IMR-90 (cell line): Measurements from ENCODE around the gene WDR76. TPM values are rescaled to one million over a fixed set of nuclear protein-coding genes. Genes with fewer than 3 reads are reported as not detected.

Experiments used
- ATAC-seq: fragments of 200-7000 bp; cut with Tn5 transposase; 2 replicates; pipeline ENCODE4 v1.9.1; 2020; ENCODE audit warnings: low read depth, mild to moderate bottlenecking, moderate library complexity
- BruUV-seq: library from RNA; stranded (reverse); fragments of 400-500 nt; replicated peaks from 2 replicates; lab custom pipeline; 2021; lab: Mats Ljungman, UMichigan
- CTCF ChIA-PET: fragments of 300-600 bp; formaldehyde crosslinking; extraction: SDS; loops from one replicate; lab custom pipeline; 2021; ENCODE audit warnings: antibody characterized with exemption; lab: Yijun Ruan, JAX
- POLR2A ChIA-PET: fragments of 300-600 bp; sonication (Branson Sonifier 250); formaldehyde crosslinking; loops from one replicate; lab custom pipeline; 2022; ENCODE audit warnings: antibody characterized with exemption; ENCODE audit not compliant: unreplicated experiment; lab: Charles Lee
- DNase-seq: peaks from one replicate; pipeline ENCODE4 v3.0.0; 2013
- H2AFZ ChIP-seq: replicated peaks from 2 replicates; pipeline ENCODE3; 2013; ENCODE audit warnings: low read length, mild to moderate bottlenecking; ENCODE audit not compliant: poor library complexity
- H2AK5ac ChIP-seq: 2 replicates; pipeline ENCODE4 v1.6.1; 2013; ENCODE audit warnings: low read depth, low read length, inconsistent platforms
- H2AK9ac ChIP-seq: replicated peaks from 2 replicates; pipeline ENCODE3; 2013; ENCODE audit warnings: mild to moderate bottlenecking, low read depth, low read length, moderate library complexity; ENCODE audit not compliant: poor library complexity
- H2BK120ac ChIP-seq: 2 replicates; pipeline ENCODE4 v1.6.1; 2013; ENCODE audit warnings: low read depth, low read length, inconsistent platforms
- H2BK15ac ChIP-seq: 3 replicates; pipeline ENCODE4 v1.6.1; 2013; ENCODE audit warnings: low read depth, low read length, inconsistent platforms
- H2BK20ac ChIP-seq: 2 replicates; pipeline ENCODE4 v1.6.1; 2013; ENCODE audit warnings: low read depth, mild to moderate bottlenecking, inconsistent platforms, low read length, moderate library complexity
- H2BK5ac ChIP-seq: 2 replicates; pipeline ENCODE4 v1.6.1; 2013; ENCODE audit warnings: mild to moderate bottlenecking, low read depth, low read length, inconsistent platforms; ENCODE audit not compliant: poor library complexity, severe bottlenecking
- H3K14ac ChIP-seq: replicated peaks from 2 replicates; pipeline ENCODE4 v1.6.1; 2013; ENCODE audit warnings: low read depth, low read length, inconsistent platforms
- H3K18ac ChIP-seq: 2 replicates; pipeline ENCODE4 v1.6.1; 2013; ENCODE audit warnings: low read depth, low read length, control low read depth
- H3K23ac ChIP-seq: 2 replicates; pipeline ENCODE4 v1.6.1; 2013; ENCODE audit warnings: low read depth, low read length, inconsistent platforms
- H3K27ac ChIP-seq: 2 replicates; pipeline ENCODE4 v1.5.1; 2013; ENCODE audit warnings: mild to moderate bottlenecking, control low read depth, low read length; ENCODE audit not compliant: insufficient read depth
- H3K27me3 ChIP-seq: 2 replicates; pipeline ENCODE4 v1.6.1; 2013; ENCODE audit warnings: low read length; ENCODE audit not compliant: control insufficient read depth, insufficient read depth
- H3K36me3 ChIP-seq: 2 replicates; pipeline ENCODE4 v1.6.1; 2013; ENCODE audit warnings: low read length, mixed read lengths; ENCODE audit not compliant: control insufficient read depth, insufficient read depth
- H3K4ac ChIP-seq: 2 replicates; pipeline ENCODE4 v1.6.1; 2013; ENCODE audit warnings: low read depth, low read length, inconsistent platforms
- H3K4me1 ChIP-seq: 2 replicates; pipeline ENCODE4 v1.6.1; 2013; ENCODE audit warnings: low read length, mixed read lengths; ENCODE audit not compliant: control insufficient read depth, insufficient read depth
- H3K4me2 ChIP-seq: 2 replicates; pipeline ENCODE4 v1.6.1; 2013; ENCODE audit warnings: low read depth, mild to moderate bottlenecking, control low read depth, low read length, moderate library complexity
- H3K4me3 ChIP-seq: 2 replicates; pipeline ENCODE4 v1.5.1; 2013; ENCODE audit warnings: low read depth, mild to moderate bottlenecking, control low read depth, low read length, moderate library complexity; ENCODE audit not compliant: insufficient read depth
- H3K56ac ChIP-seq: 2 replicates; pipeline ENCODE4 v1.6.1; 2013; ENCODE audit warnings: low read length, inconsistent platforms; ENCODE audit not compliant: insufficient read depth; ENCODE audit errors: extremely low read depth
- H3K79me1 ChIP-seq, 2 experiments: 2 replicates each; pipeline ENCODE4 v1.6.1; 2013; ENCODE audit warnings: low read length in 2 of 2, inconsistent platforms in 1 of 2, low read depth in 1 of 2
- H3K9ac ChIP-seq: 2 replicates; pipeline ENCODE4 v1.6.1; 2013; ENCODE audit warnings: low read depth, low read length, control low read depth
- H3K9me1 ChIP-seq: 2 replicates; pipeline ENCODE4 v1.6.1; 2013; ENCODE audit warnings: low read length, inconsistent platforms; ENCODE audit not compliant: insufficient read depth
- H3K9me3 ChIP-seq: 2 replicates; pipeline ENCODE4 v1.6.1; 2013; ENCODE audit warnings: low read length; ENCODE audit not compliant: control insufficient read depth, insufficient read depth
- H4K20me1 ChIP-seq: 2 replicates; pipeline ENCODE4 v1.6.1; 2013; ENCODE audit warnings: low read length, inconsistent platforms; ENCODE audit not compliant: insufficient read depth
- H4K5ac ChIP-seq: 2 replicates; pipeline ENCODE4 v1.6.1; 2013; ENCODE audit warnings: mild to moderate bottlenecking, low read depth, low read length, control low read depth
- H4K8ac ChIP-seq, 2 experiments: 2 replicates each; pipeline ENCODE4 v1.6.1; 2013; ENCODE audit warnings: low read depth in 2 of 2, low read length in 2 of 2, control low read depth in 1 of 2, inconsistent platforms in 1 of 2
- H4K91ac ChIP-seq: 2 replicates; pipeline ENCODE4 v1.6.1; 2013; ENCODE audit warnings: low read depth, low read length, inconsistent platforms; ENCODE audit not compliant: insufficient read depth
- BHLHE40 ChIP-seq: fragments of 150-350 bp; IDR thresholded peaks from 2 replicates; pipeline ENCODE4 v1.6.1; 2016; ENCODE audit warnings: mild to moderate bottlenecking, low read depth, low read length
- CEBPB ChIP-seq: IDR thresholded peaks from 2 replicates; pipeline ENCODE4 v1.6.1; 2012; ENCODE audit warnings: low read depth, low read length, improper control_type of control experiment
- CHD1 ChIP-seq: IDR thresholded peaks from 2 replicates; pipeline ENCODE4 v1.6.1; 2012; ENCODE audit warnings: low read depth, low read length, improper control_type of control experiment
- CTCF ChIP-seq: conservative IDR thresholded peaks from 2 replicates; pipeline ENCODE4 v1.5.1; 2012; ENCODE audit warnings: mild to moderate bottlenecking, low read depth, low read length, improper control_type of control experiment
- ELK1 ChIP-seq: fragments of 150-350 bp; IDR thresholded peaks from 2 replicates; pipeline ENCODE4 v1.6.1; 2016; ENCODE audit warnings: low read depth, mild to moderate bottlenecking, low read length, moderate library complexity, borderline replicate concordance
- FOS ChIP-seq: fragments of 150-350 bp; IDR thresholded peaks from 2 replicates; pipeline ENCODE4 v1.6.1; 2016; ENCODE audit warnings: low read depth, low read length
- MAFK ChIP-seq: IDR thresholded peaks from 2 replicates; pipeline ENCODE4 v1.6.1; 2012; ENCODE audit warnings: low read depth, low read length, improper control_type of control experiment
- NFE2L2 ChIP-seq: fragments of 150-350 bp; IDR thresholded peaks from 2 replicates; pipeline ENCODE4 v1.6.1; 2016; ENCODE audit warnings: low read depth, mild to moderate bottlenecking, low read length
- POLR2A ChIP-seq: IDR thresholded peaks from 2 replicates; pipeline ENCODE4 v1.6.1; 2012; ENCODE audit warnings: mild to moderate bottlenecking, low read depth, low read length
- RAD21 ChIP-seq: IDR thresholded peaks from 2 replicates; pipeline ENCODE4 v1.6.1; 2012; ENCODE audit warnings: low read length, improper control_type of control experiment
- RCOR1 ChIP-seq: IDR thresholded peaks from 2 replicates; pipeline ENCODE4 v1.6.1; 2012; ENCODE audit warnings: mild to moderate bottlenecking, low read length, improper control_type of control experiment; ENCODE audit not compliant: insufficient replicate concordance
- RFX5 ChIP-seq: IDR thresholded peaks from 2 replicates; pipeline ENCODE4 v1.8.0; 2012; ENCODE audit warnings: low read depth, mild to moderate bottlenecking, low read length, moderate library complexity
- SMC3 ChIP-seq: fragments of 150-350 bp; IDR thresholded peaks from 2 replicates; pipeline ENCODE4 v1.6.1; 2016; ENCODE audit warnings: low read depth, mild to moderate bottlenecking, antibody characterized with exemption, low read length, moderate library complexity
- USF2 ChIP-seq: fragments of 150-350 bp; IDR thresholded peaks from 2 replicates; pipeline ENCODE4 v1.6.1; 2017; ENCODE audit warnings: mild to moderate bottlenecking, antibody characterized with exemption, low read length, low read depth
- WGBS, 2 experiments: methylation state at CpG; one replicate each; pipeline versions ENCODE4 v1.1.5 to v1.1.7; 2013; ENCODE audit warnings: missing lambda C conversion rate in 2 of 2; ENCODE audit not compliant: insufficient read length in 1 of 2; ENCODE audit errors: extremely low coverage in 2 of 2; 5-methylcytosine and 5-hydroxymethylcytosine counted together
- dilution Hi-C: fragments of 300-500 bp; cut with HindIII; formaldehyde crosslinking; loops from one replicate; pipeline ENCODE4 v1.14.3; 2018; ENCODE audit warnings: low sequenced_read_pairs; ENCODE audit not compliant: unreplicated experiment
- in situ Hi-C: fragments of 300-500 bp; cut with MboI; formaldehyde crosslinking; loops from 3 replicates; pipeline ENCODE4 v1.14.3; 2019; ENCODE audit warnings: low sequenced_read_pairs, inconsistent platforms, mixed read lengths
- intact Hi-C: fragments of 100-400 bp; cut with micrococcal nuclease; formaldehyde crosslinking; loops from 2 replicates; pipeline ENCODE4 v1.10.0; 2022
- polyA plus RNA-seq, 3 experiments: library from polyadenylated mRNA; depleted of rRNA; stranded (reverse); fragments of >200 nt; gene quantifications; 2 replicates each; pipeline ENCODE4 v1.2.3, GENCODE V29; 2012; ENCODE audit warnings: low replicate concordance in 1 of 3
- total RNA-seq: library from RNA; depleted of rRNA; stranded (reverse); fragments of >200 nt; gene quantifications from 2 replicates; pipeline ENCODE4 v1.2.3, GENCODE V29; 2012

The WDR76 gene
- total and polyA plus RNA-seq, 2 of the 4 experiments (the other 2 are of a cell fraction) = 4.8 to 25.8 TPM

- intact Hi-C loops (no loop called here), dilution Hi-C loops (no loop called here), in situ Hi-C loops (no loop called here)
- DNase-seq (no peak), ATAC-seq (no peak)
- H3K27me3 ChIP-seq = no peaks in the 10 kb centered on the region
- H3K4me3 ChIP-seq = no peak overlapping the region
- H3K79me1 ChIP-seq = no peaks in the 10 kb centered on the region
- no peak overlapping the region for H2AK5ac ChIP-seq
- H4K5ac ChIP-seq = no peak overlapping the region
- no peak overlapping the region for H3K4me2 ChIP-seq
- no peak overlapping the region for H2AK9ac ChIP-seq
- no peaks in the 10 kb centered on the region; the same call in 1 of the 2 replicates for H4K20me1 ChIP-seq
- BruUV-seq = no TSS peak
- no peak overlapping the region for H3K14ac ChIP-seq
- no peak overlapping the region for H3K9ac ChIP-seq
- H3K27ac ChIP-seq = no peak overlapping the region
- no CpG with 5 or more reads among the region's 3 CpGs for WGBS, 2 experiments
- ChIA-PET CTCF (no interaction called here), POLR2A (no interaction called here)
- H2BK120ac ChIP-seq = no peak overlapping the region
- H2BK5ac ChIP-seq = no peak overlapping the region
- H3K36me3 ChIP-seq = no peaks in the 10 kb centered on the region
- no peak overlapping the region for H2BK20ac ChIP-seq
- peaks cover 1% of the 10 kb centered on the region; the same call in 1 of the 2 replicates for H3K4me1 ChIP-seq
- H3K23ac ChIP-seq = no peak overlapping the region
- H4K91ac ChIP-seq = no peak overlapping the region
- H3K56ac ChIP-seq = no peak overlapping the region
- H3K18ac ChIP-seq = no peak overlapping the region
- peaks cover 4% of the 10 kb centered on the region; the same call in 1 of the 2 replicates for H3K9me1 ChIP-seq
- TF ChIP-seq MAFK = no peak
- no peak for TF ChIP-seq CEBPB
- no peak for TF ChIP-seq USF2
- no peak for TF ChIP-seq FOS
- TF ChIP-seq BHLHE40 = no peak
- no peak for TF ChIP-seq SMC3
- no peak for TF ChIP-seq CTCF
- no peak for TF ChIP-seq RFX5
- TF ChIP-seq RCOR1 = no peak
- TF ChIP-seq RAD21 = no peak
- TF ChIP-seq POLR2A = no peak
- no peak for TF ChIP-seq NFE2L2
- no peak for TF ChIP-seq ELK1
- TF ChIP-seq CHD1 = no peak
- no peak overlapping the region for H4K8ac ChIP-seq
- no peak overlapping the region for H2AFZ ChIP-seq
- no peaks in the 10 kb centered on the region for H3K9me3 ChIP-seq
- no peak overlapping the region for H3K4ac ChIP-seq
- no peak overlapping the region for H2BK15ac ChIP-seq
Measured at GRCh38 chr15:43889042-43889441, 62.2 kb downstream of the WDR76 start.
